HG02938 (cell line): Measurements from ENCODE around the gene JPT2.

Experiments used
- ATAC-seq: cut with Tn5 transposase; IDR thresholded peaks from one replicate; pipeline ENCODE4 v1.9.1; 2021; ENCODE audit warnings: mild to moderate bottlenecking, moderate library complexity; ENCODE audit not compliant: unreplicated experiment

Gene JPT2

GRCh38 chr16:1749152-1750117 is 71.4 kb downstream of the JPT2 start:
- no peak for ATAC-seq
